CD4-positive, alpha-beta memory T cell (primary cell): ENCODE results near the gene ORM1. TPM values are rescaled to one million over a fixed set of nuclear protein-coding genes. Genes with fewer than 3 reads are reported as not detected.
"Not testable (repeated sequence)": the region's sequence is repeated elsewhere in the genome, so short reads cannot be mapped to it uniquely, and the experiment has no call there.

ENCODE experiments used
- CTCF ChIA-PET: fragments of 350-600 bp; sonication (Branson Sonifier 250); formaldehyde crosslinking; loops from one replicate; lab custom pipeline; 2021; ENCODE audit warnings: inconsistent platforms; ENCODE audit not compliant: partially characterized antibody; lab: Charles Lee
- POLR2A ChIA-PET: fragments of 350-600 bp; sonication (Branson Sonifier 250); formaldehyde crosslinking; loops from one replicate; lab custom pipeline; 2021; ENCODE audit not compliant: partially characterized antibody; lab: Charles Lee
- DNase-seq, 5 donors: peaks; one replicate each; pipeline versions ENCODE4 v3.0.0 to v3.0.0-alpha.2; 2020 to 2022; ENCODE audit warnings: mixed read lengths in 1 of 5
- H3K27ac ChIP-seq: one replicate; pipeline ENCODE4 v1.7.0; 2013; ENCODE audit warnings: low read depth, low read length
- H3K27me3 ChIP-seq: 2 replicates; pipeline ENCODE4 v1.7.0; 2013; ENCODE audit warnings: mild to moderate bottlenecking, low read length, moderate library complexity; ENCODE audit not compliant: insufficient read depth
- H3K36me3 ChIP-seq: 2 replicates; pipeline ENCODE4 v1.7.0; 2013; ENCODE audit warnings: mild to moderate bottlenecking, low read length, moderate library complexity; ENCODE audit not compliant: insufficient read depth
- H3K4me1 ChIP-seq: 2 replicates; pipeline ENCODE4 v1.7.0; 2013; ENCODE audit warnings: mild to moderate bottlenecking, low read length, moderate library complexity; ENCODE audit not compliant: insufficient read depth
- H3K4me3 ChIP-seq, 2 donors: one replicate each; pipeline ENCODE4 v1.7.0; 2013; ENCODE audit warnings: low read length in 2 of 2, mild to moderate bottlenecking in 1 of 2
- H3K9me3 ChIP-seq, 2 donors: one replicate each; pipeline ENCODE4 v1.7.0; 2013; ENCODE audit warnings: low read length in 2 of 2, control low read depth in 1 of 2; ENCODE audit not compliant: control insufficient read depth in 1 of 2
- H3K27ac Mint-ChIP-seq, 7 donors: one replicate each; pipeline ENCODE4 v1.8.0; 2020 to 2021; ENCODE audit warnings: mixed read lengths in 7 of 7, mild to moderate bottlenecking in 6 of 7, inconsistent platforms in 3 of 7, moderate library complexity in 3 of 7
- H3K27me3 Mint-ChIP-seq, 2 donors: one replicate each; pipeline ENCODE4 v1.8.0; 2020 to 2021; ENCODE audit warnings: mixed read lengths in 2 of 2
- H3K36me3 Mint-ChIP-seq, 2 donors: one replicate each; pipeline ENCODE4 v1.8.0; 2020 to 2021; ENCODE audit warnings: mixed read lengths in 2 of 2, inconsistent platforms in 1 of 2, mild to moderate bottlenecking in 1 of 2
- H3K4me1 Mint-ChIP-seq, 4 donors: one replicate each; pipeline ENCODE4 v1.8.0; 2020 to 2021; ENCODE audit warnings: mixed read lengths in 4 of 4, mild to moderate bottlenecking in 1 of 4
- H3K4me3 Mint-ChIP-seq, 8 donors: one replicate each; pipeline ENCODE4 v1.8.0; 2020 to 2021; ENCODE audit warnings: mixed read lengths in 8 of 8, mild to moderate bottlenecking in 7 of 8, moderate library complexity in 6 of 8, inconsistent platforms in 3 of 8
- H3K9me3 Mint-ChIP-seq, 8 donors: one replicate each; pipeline ENCODE4 v1.8.0; 2020 to 2021; ENCODE audit warnings: mixed read lengths in 8 of 8, mild to moderate bottlenecking in 5 of 8, inconsistent platforms in 3 of 8, moderate library complexity in 1 of 8
- intact Hi-C: fragments of 100-400 bp; cut with micrococcal nuclease; formaldehyde crosslinking; loops from one replicate; pipeline ENCODE4 v1.15.1; 2023
- polyA plus RNA-seq, 2 donors: library from polyadenylated mRNA; unstranded; fragments of 300-500 nt; fragmentation: Illumina TruSeq; gene quantifications; one replicate each; pipeline ENCODE4 v1.2.3, GENCODE V29; 2021
- total RNA-seq, 2 experiments: library from RNA; stranded (reverse); gene quantifications; one replicate each; pipeline ENCODE4 v1.2.3, GENCODE V29; 2021

Gene ORM1
- total and polyA plus RNA-seq, 4 experiments from 2014 or later: not detected

DNA sequence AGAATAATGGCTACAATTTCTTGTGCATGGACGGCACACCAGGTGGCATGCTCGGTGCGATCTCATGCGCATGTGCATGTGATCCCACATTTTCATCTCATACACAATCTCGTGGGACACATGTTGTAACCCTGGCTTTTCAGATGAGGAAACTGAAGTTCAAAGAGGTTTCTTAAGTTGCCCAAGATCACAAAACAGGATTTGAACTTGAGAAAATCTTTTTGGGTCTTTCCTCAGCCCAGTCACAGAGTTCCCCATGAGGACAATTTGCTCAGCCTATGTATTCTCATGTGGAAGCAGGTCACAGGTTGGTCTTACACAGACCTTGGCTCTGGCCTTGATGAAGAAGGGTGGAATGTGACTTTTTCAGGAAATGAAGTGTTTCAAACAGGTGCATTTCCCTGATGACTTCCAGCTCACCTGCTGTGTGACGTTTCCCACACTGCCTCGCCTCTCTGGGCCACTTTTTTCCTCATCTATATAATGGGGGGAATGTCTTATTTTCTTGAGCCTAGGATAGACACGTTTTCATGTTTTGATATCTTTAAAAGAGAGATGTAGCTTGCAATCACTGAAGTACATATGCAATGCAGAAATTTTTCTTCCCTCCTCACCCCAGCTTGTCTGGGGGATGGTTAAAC is 7.1 kb upstream of the ORM1 start:
- Histone ChIP-seq H3K4me3 (no peak overlapping the region), H3K4me1 (no peaks in the 10 kb centered on the region), H3K27me3 (no peaks in the 10 kb centered on the region), H3K27ac (no peak overlapping the region), H3K9me3 (no peaks in the 10 kb centered on the region), H3K36me3 (no peaks in the 10 kb centered on the region)
- intact Hi-C loops: no loop called here
- Mint-ChIP-seq H3K4me1 (no peaks in the 10 kb centered on the region), H3K27me3 (peaks cover 8 to 10% of the 10 kb centered on the region in 2 donors), H3K4me3 (no peak overlapping the region), H3K36me3 (no peaks in the 10 kb centered on the region), H3K27ac (no peak overlapping the region), H3K9me3 (no peaks in the 10 kb centered on the region)
- ChIA-PET POLR2A (no interaction called here), CTCF (interaction anchor here (1.1 kb wide), 3 partner anchors 8 to 90 kb away, joined by 3 to 5 read pairs (median 3); no protein-coding TSS in a partner anchor)
- DNase-seq: no peak

DNA sequence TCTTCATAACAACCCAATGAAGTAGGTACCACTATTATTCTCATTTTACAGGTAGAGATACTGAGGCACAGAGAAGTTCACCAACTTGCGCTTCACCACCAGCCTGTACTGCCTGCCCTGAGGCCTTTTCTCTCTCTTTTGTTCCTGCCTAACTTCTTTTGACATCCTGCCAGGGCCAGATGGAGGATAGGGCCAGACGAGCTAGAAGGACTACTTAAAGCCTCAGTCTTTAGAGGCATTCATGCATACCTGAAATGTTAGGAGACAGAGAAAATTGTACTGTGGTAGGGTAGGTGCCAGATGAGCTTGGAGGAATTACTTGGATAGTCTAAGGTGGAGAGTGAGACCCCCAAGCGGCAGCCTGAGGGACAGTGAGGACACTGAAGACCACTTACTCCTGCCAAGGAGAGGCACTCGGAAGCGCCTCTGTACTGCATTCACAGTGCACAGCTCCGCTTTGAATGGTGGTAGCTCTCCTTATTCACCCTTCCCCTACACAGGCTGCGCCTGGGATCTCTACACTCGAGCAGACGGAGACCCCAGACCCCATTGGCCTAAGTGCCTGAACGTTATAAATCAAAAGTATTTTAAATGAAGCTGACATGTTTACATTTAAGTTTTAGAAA is 6.2 kb upstream of the ORM1 start:
- H3K4me1 Mint-ChIP-seq: no peaks in the 10 kb centered on the region
- intact Hi-C loops: no loop called here
- ChIA-PET CTCF (interaction anchor here (1.1 kb wide), 2 partner anchors 9 to 23 kb away, joined by 3 read pairs; no protein-coding TSS in a partner anchor), POLR2A (no interaction called here)
- Histone ChIP-seq H3K4me3 (no peak overlapping the region), H3K9me3 (no peaks in the 10 kb centered on the region), H3K36me3 (no peaks in the 10 kb centered on the region), H3K4me1 (no peaks in the 10 kb centered on the region), H3K27ac (no peak overlapping the region), H3K27me3 (no peaks in the 10 kb centered on the region)
- H3K4me3 Mint-ChIP-seq: no peak overlapping the region
- no peaks in the 10 kb centered on the region for H3K36me3 Mint-ChIP-seq
- H3K27ac Mint-ChIP-seq: no peak overlapping the region
- H3K27me3 Mint-ChIP-seq: peaks cover 8 to 10% of the 10 kb centered on the region in 2 donors
- no peaks in the 10 kb centered on the region for H3K9me3 Mint-ChIP-seq
- DNase-seq: no peak

DNA sequence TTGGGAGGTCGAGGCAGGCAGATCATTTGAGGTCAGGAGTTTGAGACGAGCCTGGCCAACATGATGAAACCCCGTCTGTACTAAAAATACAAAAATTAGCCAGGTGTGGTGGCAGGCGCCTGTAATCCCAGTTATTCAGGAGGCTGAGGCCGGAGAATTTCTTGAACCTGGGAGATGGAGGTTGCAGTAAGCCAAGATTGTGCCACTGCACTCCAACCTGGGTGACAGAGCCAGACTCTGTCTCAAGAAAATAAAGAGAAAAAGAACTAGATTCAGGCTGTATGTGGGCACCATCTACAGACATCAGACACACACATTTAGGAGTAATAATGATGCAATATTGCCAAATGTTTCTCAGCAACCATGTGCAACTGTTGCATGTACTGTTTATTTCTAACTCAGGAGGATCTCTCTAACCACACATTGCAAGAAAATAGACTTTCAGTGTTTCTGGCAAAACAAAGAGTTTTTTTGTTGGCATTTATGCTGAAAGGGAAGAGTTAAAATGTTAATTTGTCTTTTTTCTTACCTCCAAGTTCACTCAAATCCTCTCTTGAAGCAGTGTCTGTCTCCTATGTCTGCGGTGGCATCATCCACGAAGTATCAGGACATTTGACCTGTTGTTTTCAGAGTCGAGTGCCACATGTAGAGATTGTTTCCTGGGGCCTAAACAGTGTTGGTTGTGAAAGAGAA is 5.1 kb upstream of the ORM1 start:
- CTCF ChIA-PET: no interaction called here
- Mint-ChIP-seq H3K27me3 (peaks cover 10% of the 10 kb centered on the region in 2 donors), H3K36me3 (no peaks in the 10 kb centered on the region), H3K9me3 (no peaks in the 10 kb centered on the region), H3K27ac (no peak overlapping the region), H3K4me3 (no peak overlapping the region), H3K4me1 (no peaks in the 10 kb centered on the region)
- Histone ChIP-seq H3K36me3 (no peaks in the 10 kb centered on the region), H3K4me3 (no peak overlapping the region), H3K27ac (no peak overlapping the region), H3K27me3 (no peaks in the 10 kb centered on the region), H3K9me3 (no peaks in the 10 kb centered on the region), H3K4me1 (no peaks in the 10 kb centered on the region)
- DNase-seq: no peak
- POLR2A ChIA-PET: no interaction called here
- intact Hi-C loops: no loop called here

DNA sequence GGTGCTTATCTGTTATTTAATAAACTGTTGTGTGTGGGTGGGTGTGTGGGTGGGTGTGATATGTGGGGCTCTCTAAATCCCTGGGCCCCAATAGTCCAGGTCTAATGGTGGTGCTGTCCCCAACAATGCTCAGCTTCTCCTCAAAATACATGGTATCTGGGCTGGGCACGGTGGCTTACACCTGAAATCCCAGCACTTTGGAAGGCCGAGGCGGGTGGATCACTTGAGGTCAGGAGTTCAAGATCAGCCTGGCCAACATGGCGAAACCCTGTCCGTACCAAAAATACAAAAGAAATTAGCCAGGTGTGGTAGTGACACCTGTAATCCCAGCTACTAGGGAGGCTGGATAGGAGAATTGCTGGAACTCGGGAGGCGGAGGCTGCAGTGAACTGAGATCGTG is 4.5 kb upstream of the ORM1 start:
- POLR2A ChIA-PET: no interaction called here
- Mint-ChIP-seq H3K4me3 (no peak overlapping the region), H3K27me3 (peaks cover 10% of the 10 kb centered on the region in 2 donors), H3K9me3 (no peaks in the 10 kb centered on the region), H3K36me3 (no peaks in the 10 kb centered on the region), H3K27ac (no peak overlapping the region), H3K4me1 (no peaks in the 10 kb centered on the region)
- Histone ChIP-seq H3K27me3 (no peaks in the 10 kb centered on the region), H3K27ac (no peak overlapping the region), H3K4me1 (no peaks in the 10 kb centered on the region), H3K4me3 (no peak overlapping the region), H3K36me3 (no peaks in the 10 kb centered on the region), H3K9me3 (no peaks in the 10 kb centered on the region)
- intact Hi-C loops: no loop called here
- CTCF ChIA-PET: no interaction called here
- DNase-seq: no peak

DNA sequence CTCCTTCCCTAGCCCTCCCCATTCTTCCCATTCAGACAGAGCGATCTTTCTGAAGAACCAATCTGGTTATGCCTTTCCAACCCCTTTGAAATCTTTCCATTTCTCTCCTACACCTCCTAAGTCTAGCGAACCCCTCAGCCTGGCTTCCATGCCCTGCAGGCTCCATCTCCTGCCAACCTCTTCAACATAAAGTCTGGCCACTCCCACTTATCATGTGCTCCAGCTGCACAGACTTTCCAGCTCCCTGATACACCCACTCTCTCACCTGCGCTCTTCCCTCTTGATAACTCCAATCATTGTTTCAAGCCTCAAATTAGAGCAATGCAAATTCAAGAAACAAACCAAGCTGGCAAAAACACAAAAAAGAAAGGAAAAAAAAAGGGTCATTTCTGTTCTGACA is 3.8 kb upstream of the ORM1 start:
- H3K9me3 ChIP-seq: no peaks in the 10 kb centered on the region
- H3K4me3 ChIP-seq: no peak overlapping the region
- CTCF ChIA-PET: no interaction called here
- H3K27me3 Mint-ChIP-seq: peaks cover 10% of the 10 kb centered on the region in 2 donors
- POLR2A ChIA-PET: no interaction called here
- intact Hi-C loops: no loop called here
- no peak overlapping the region for H3K27ac ChIP-seq
- H3K4me3 Mint-ChIP-seq: no peak overlapping the region
- no peaks in the 10 kb centered on the region for H3K4me1 ChIP-seq
- no peaks in the 10 kb centered on the region for H3K36me3 ChIP-seq
- H3K27ac Mint-ChIP-seq: no peak overlapping the region
- H3K36me3 Mint-ChIP-seq: no peaks in the 10 kb centered on the region
- no peaks in the 10 kb centered on the region for H3K4me1 Mint-ChIP-seq
- H3K27me3 ChIP-seq: no peaks in the 10 kb centered on the region
- no peak for DNase-seq
- no peaks in the 10 kb centered on the region for H3K9me3 Mint-ChIP-seq

DNA sequence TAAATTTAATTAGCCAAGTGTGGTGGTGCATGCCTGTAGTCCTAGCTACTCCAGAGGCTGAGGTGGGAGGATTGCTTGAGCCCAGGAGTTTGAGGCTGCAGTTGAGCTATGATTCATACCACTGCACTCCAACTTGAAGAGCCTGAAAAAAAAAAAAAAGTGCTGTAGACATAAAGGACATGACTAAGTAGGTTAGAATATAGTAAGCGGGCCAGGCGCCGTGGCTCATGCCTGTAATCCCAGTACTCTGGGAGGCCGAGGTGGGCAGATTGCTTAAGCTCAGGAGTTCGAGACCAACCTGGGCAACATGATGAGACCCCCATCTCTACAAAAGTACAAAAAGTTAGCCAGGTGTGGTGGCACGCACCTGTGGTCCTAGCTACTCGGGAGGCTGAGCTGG is 2.2 kb upstream of the ORM1 start:
- DNase-seq, H3K4me3 Mint-ChIP-seq, H3K4me3 ChIP-seq, intact Hi-C loops, POLR2A ChIA-PET, H3K27me3 ChIP-seq, H3K9me3 Mint-ChIP-seq, H3K4me1 ChIP-seq, H3K27ac ChIP-seq, H3K4me1 Mint-ChIP-seq, H3K9me3 ChIP-seq, H3K27ac Mint-ChIP-seq, H3K36me3 Mint-ChIP-seq, H3K36me3 ChIP-seq: not testable (repeated sequence)
- CTCF ChIA-PET: interaction anchor here (0.6 kb wide), 1 partner anchor 75 kb away, joined by 3 read pairs; no protein-coding TSS in a partner anchor
- peaks cover 10% of the 10 kb centered on the region in 2 donors for H3K27me3 Mint-ChIP-seq

DNA sequence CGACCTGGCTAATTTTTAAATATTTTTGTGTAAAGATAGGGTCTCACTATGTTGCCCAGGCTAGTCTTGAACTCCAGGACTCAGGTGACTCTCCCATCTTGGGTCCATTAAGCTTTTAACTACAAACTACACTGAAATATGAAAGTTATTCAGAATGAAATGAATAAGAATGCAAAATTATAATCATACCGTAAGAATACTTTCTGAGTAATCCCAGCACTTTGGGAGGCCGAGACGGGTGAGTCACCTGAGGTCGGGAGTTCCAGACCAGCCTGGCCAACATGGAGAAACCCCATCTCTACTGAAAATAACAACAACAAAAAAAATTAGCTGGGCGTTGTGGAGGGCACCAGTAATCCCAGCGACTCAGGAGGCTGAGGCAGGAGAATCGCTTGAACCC is 1.1 kb upstream of the ORM1 start:
- no peaks in the 10 kb centered on the region for H3K4me1 Mint-ChIP-seq
- DNase-seq: no peak
- H3K4me1 ChIP-seq: no peaks in the 10 kb centered on the region
- H3K9me3 Mint-ChIP-seq: no peaks in the 10 kb centered on the region
- H3K27ac ChIP-seq: no peak overlapping the region
- no peak overlapping the region for H3K27ac Mint-ChIP-seq
- no peaks in the 10 kb centered on the region for H3K27me3 ChIP-seq
- intact Hi-C loops: no loop called here
- no peak overlapping the region for H3K4me3 ChIP-seq
- no peaks in the 10 kb centered on the region for H3K36me3 Mint-ChIP-seq
- ChIA-PET CTCF (interaction anchor here (0.6 to 1.2 kb wide), 2 partner anchors 29 to 303 kb away, joined by 3 to 4 read pairs; no protein-coding TSS in a partner anchor), POLR2A (no interaction called here)
- no peaks in the 10 kb centered on the region for H3K9me3 ChIP-seq
- no peaks in the 10 kb centered on the region for H3K36me3 ChIP-seq
- H3K27me3 Mint-ChIP-seq: peaks cover 7 to 10% of the 10 kb centered on the region in 2 donors
- no peak overlapping the region for H3K4me3 Mint-ChIP-seq
